CD1c-positive myeloid dendritic cell (primary cell): ENCODE measurements around the gene SCN9A.

Source experiments
- DNase-seq: peaks from one replicate; pipeline ENCODE4 v3.0.0-alpha.2; 2016; ENCODE audit errors: extremely low spot score

SCN9A gene

GRCh38 chr2:166375736-166376487 is at the start of gene SCN9A:
TSS of gene SCN9A (minus strand) at chr2:166375944. CDS start at chr2:166311756, 64,188 bp downstream.
- DNase-seq: peak; percentile 51

- DNase-seq: no peak
Observed at GRCh38 chr2:166424841-166425240, 49.1 kb upstream of the SCN9A start.

GRCh38 chr2:166419616-166419934 is 43.8 kb upstream of the SCN9A start:
- DNase-seq: peak; percentile 58

- DNase-seq: no peak
Observed at GRCh38 chr2:166418853-166419615, 43.3 kb upstream of the SCN9A start.

- peak; percentile 13 for DNase-seq
Observed at GRCh38 chr2:166417669-166418068, 41.9 kb upstream of the SCN9A start.

- DNase-seq: peak; percentile 73
Observed at GRCh38 chr2:166413255-166413654, 37.5 kb upstream of the SCN9A start.

- DNase-seq: no peak
Observed at GRCh38 chr2:166411473-166412230, 35.9 kb upstream of the SCN9A start.

- peak; percentile 75 for DNase-seq
Observed at GRCh38 chr2:166410828-166411472, 35.2 kb upstream of the SCN9A start.

GRCh38 chr2:166407746-166408145 is 32.0 kb upstream of the SCN9A start:
- peak; percentile 71 for DNase-seq

GRCh38 chr2:166406374-166406773 is 30.6 kb upstream of the SCN9A start:
- DNase-seq: no peak

GRCh38 chr2:166405569-166405926 is 29.8 kb upstream of the SCN9A start:
- DNase-seq: no peak

- no peak for DNase-seq
Observed at GRCh38 chr2:166404831-166405568, 29.3 kb upstream of the SCN9A start.

GRCh38 chr2:166394245-166394644 is 18.5 kb upstream of the SCN9A start:
- DNase-seq: no peak

- no peak for DNase-seq
Observed at GRCh38 chr2:166393008-166393407, 17.3 kb upstream of the SCN9A start.

GRCh38 chr2:166388481-166389070 is 12.8 kb upstream of the SCN9A start:
- peak; percentile 16 for DNase-seq

GRCh38 chr2:166385313-166385712 is 9.6 kb upstream of the SCN9A start:
- no peak for DNase-seq

- DNase-seq: peak; percentile 55
Observed at GRCh38 chr2:166384774-166385173, 9.0 kb upstream of the SCN9A start.

GRCh38 chr2:166382448-166382847 is 6.7 kb upstream of the SCN9A start:
- no peak for DNase-seq

- no peak for DNase-seq
Observed at GRCh38 chr2:166380615-166381014, 4.9 kb upstream of the SCN9A start.

GRCh38 chr2:166376873-166377272 is 1.1 kb upstream of the SCN9A start:
- DNase-seq: no peak

- no peak for DNase-seq
Observed at GRCh38 chr2:166376488-166376828, 714 bp upstream of the SCN9A start.
